Immature natural killer cell (primary cell): ENCODE data around the gene P2RY6. TPM values are rescaled to one million over a fixed set of nuclear protein-coding genes. Genes with fewer than 3 reads are reported as not detected.

Source experiments
- DNase-seq, 3 donors: peaks; one replicate each; pipeline ENCODE4 v3.0.0; 2022; ENCODE audit warnings: mixed read lengths in 1 of 3
- H3K27ac Mint-ChIP-seq, 6 donors: one replicate each; pipeline ENCODE4 v1.8.0; 2020; ENCODE audit warnings: mixed read lengths in 6 of 6, mild to moderate bottlenecking in 5 of 6, inconsistent platforms in 4 of 6, moderate library complexity in 3 of 6
- H3K27me3 Mint-ChIP-seq, 3 donors: one replicate each; pipeline ENCODE4 v1.8.0; 2020 to 2021; ENCODE audit warnings: low read depth in 3 of 3, mild to moderate bottlenecking in 3 of 3, mixed read lengths in 3 of 3, moderate library complexity in 3 of 3, inconsistent platforms in 1 of 3
- H3K36me3 Mint-ChIP-seq, 3 donors: one replicate each; pipeline ENCODE4 v1.8.0; 2020; ENCODE audit warnings: mixed read lengths in 3 of 3, inconsistent platforms in 2 of 3, mild to moderate bottlenecking in 2 of 3
- H3K4me1 Mint-ChIP-seq, 2 donors: one replicate each; pipeline ENCODE4 v1.8.0; 2020; ENCODE audit warnings: inconsistent platforms in 2 of 2, mild to moderate bottlenecking in 2 of 2, mixed read lengths in 2 of 2, moderate library complexity in 1 of 2
- H3K4me3 Mint-ChIP-seq, 5 donors: one replicate each; pipeline ENCODE4 v1.8.0; 2020; ENCODE audit warnings: mild to moderate bottlenecking in 5 of 5, mixed read lengths in 5 of 5, inconsistent platforms in 3 of 5, moderate library complexity in 3 of 5
- H3K9me3 Mint-ChIP-seq, 6 donors: one replicate each; pipeline ENCODE4 v1.8.0; 2020; ENCODE audit warnings: mild to moderate bottlenecking in 6 of 6, mixed read lengths in 6 of 6, inconsistent platforms in 4 of 6, moderate library complexity in 3 of 6
- polyA plus RNA-seq, 3 donors: library from polyadenylated mRNA; unstranded; fragments of 300-500 nt; fragmentation: Illumina TruSeq; gene quantifications; one replicate each; pipeline ENCODE4 v1.2.3, GENCODE V29; 2021

The P2RY6 gene
- polyA plus RNA-seq, 3 donors from 2014 or later, result 3.0 TPM; not detected in 2

- DNase-seq, result no peak
- no peaks in the 10 kb centered on the region for H3K36me3 Mint-ChIP-seq
- H3K27ac Mint-ChIP-seq, result no peak overlapping the region
- no peak overlapping the region for H3K4me3 Mint-ChIP-seq
- H3K9me3 Mint-ChIP-seq, result no peaks in the 10 kb centered on the region
- H3K27me3 Mint-ChIP-seq, result peaks cover 4 to 13% (median 4%) of the 10 kb centered on the region in 3 donors
- H3K4me1 Mint-ChIP-seq, result peaks cover 18 to 20% of the 10 kb centered on the region in 2 donors
These were observed 39.9 kb downstream of the P2RY6 start for GRCh38 chr11:73312036-73312435.

- Mint-ChIP-seq H3K27me3 (peaks cover 0 to 9% (median 2%) of the 10 kb centered on the region in 3 donors), H3K27ac (no peak overlapping the region), H3K4me3 (no peak overlapping the region)
These were observed 40.8 kb downstream of the P2RY6 start for GRCh38 chr11:73312851-73313327.

GRCh38 chr11:73313652-73314051, 41.5 kb downstream of the P2RY6 start:
- DNase-seq, result no peak
- Mint-ChIP-seq H3K4me1 (peaks cover 15% of the 10 kb centered on the region in 2 donors), H3K9me3 (no peaks in the 10 kb centered on the region), H3K36me3 (no peaks in the 10 kb centered on the region), H3K27ac (peak overlapping the region in 2 of 6 donors; percentile 5 to 92), H3K4me3 (no peak overlapping the region), H3K27me3 (peaks cover 0 to 9% (median 2%) of the 10 kb centered on the region in 3 donors)

More at GRCh38 chr11:73312851-73313327, 40.8 kb downstream of the P2RY6 start:
- no peak for DNase-seq
- Mint-ChIP-seq H3K9me3 (no peaks in the 10 kb centered on the region), H3K36me3 (no peaks in the 10 kb centered on the region), H3K4me1 (peaks cover 15% of the 10 kb centered on the region in 2 donors)

GRCh38 chr11:73314117-73314961, 42.2 kb downstream of the P2RY6 start:
- no peaks in the 10 kb centered on the region for H3K36me3 Mint-ChIP-seq
- DNase-seq, result peak; percentile 33 to 52 (median 47)
- H3K27me3 Mint-ChIP-seq, result peaks cover 2 to 9% (median 3%) of the 10 kb centered on the region in 3 donors
- H3K4me3 Mint-ChIP-seq, result peak overlapping the region in 3 of 5 donors; percentile 7 to 44 (median 15)
- peak overlapping the region in 5 of 6 donors; percentile 40 to 92 (median 79) for H3K27ac Mint-ChIP-seq
- H3K9me3 Mint-ChIP-seq, result no peaks in the 10 kb centered on the region
- H3K4me1 Mint-ChIP-seq, result peaks cover 15% of the 10 kb centered on the region in 2 donors

- peaks cover 2 to 8% (median 3%) of the 10 kb centered on the region in 3 donors for H3K27me3 Mint-ChIP-seq
- no peak overlapping the region for H3K4me3 Mint-ChIP-seq
- H3K9me3 Mint-ChIP-seq, result no peaks in the 10 kb centered on the region
- peak overlapping the region in 5 of 6 donors; percentile 70 to 92 (median 85) for H3K27ac Mint-ChIP-seq
- peaks cover 15% of the 10 kb centered on the region in 2 donors for H3K4me1 Mint-ChIP-seq
- no peaks in the 10 kb centered on the region for H3K36me3 Mint-ChIP-seq
- DNase-seq, result no peak
These were observed 43.3 kb downstream of the P2RY6 start for GRCh38 chr11:73315293-73316020.

GRCh38 chr11:73316422-73316821, 44.3 kb downstream of the P2RY6 start:
- no peaks in the 10 kb centered on the region for H3K36me3 Mint-ChIP-seq
- H3K9me3 Mint-ChIP-seq, result no peaks in the 10 kb centered on the region
- H3K27me3 Mint-ChIP-seq, result peaks cover 2 to 9% (median 3%) of the 10 kb centered on the region in 3 donors
- no peak for DNase-seq
- H3K27ac Mint-ChIP-seq, result peak overlapping the region in 3 of 6 donors; percentile 6 to 10 (median 7)
- H3K4me3 Mint-ChIP-seq, result no peak overlapping the region
- H3K4me1 Mint-ChIP-seq, result peaks cover 15% of the 10 kb centered on the region in 2 donors

- Mint-ChIP-seq H3K4me1 (peaks cover 15% of the 10 kb centered on the region in 2 donors), H3K27me3 (peaks cover 2 to 6% (median 3%) of the 10 kb centered on the region in 3 donors), H3K4me3 (no peak overlapping the region), H3K36me3 (no peaks in the 10 kb centered on the region), H3K9me3 (no peaks in the 10 kb centered on the region), H3K27ac (peak overlapping the region in 1 of 6 donors; percentile 30)
- no peak for DNase-seq
These were observed 45.2 kb downstream of the P2RY6 start for GRCh38 chr11:73317373-73317772.

GRCh38 chr11:73317803-73318202, 45.7 kb downstream of the P2RY6 start:
- Mint-ChIP-seq H3K4me3 (no peak overlapping the region), H3K36me3 (no peaks in the 10 kb centered on the region), H3K4me1 (peaks cover 15% of the 10 kb centered on the region in 2 donors)

GRCh38 chr11:73318501-73319011, 46.4 kb downstream of the P2RY6 start:
- H3K4me3 Mint-ChIP-seq, result no peak overlapping the region
- no peaks in the 10 kb centered on the region for H3K36me3 Mint-ChIP-seq

More at GRCh38 chr11:73317803-73318202, 45.7 kb downstream of the P2RY6 start:
- DNase-seq, result no peak
- H3K9me3 Mint-ChIP-seq, result no peaks in the 10 kb centered on the region
- H3K27ac Mint-ChIP-seq, result no peak overlapping the region
- peaks cover 2 to 6% (median 3%) of the 10 kb centered on the region in 3 donors for H3K27me3 Mint-ChIP-seq

GRCh38 chr11:73320763-73321603, 48.8 kb downstream of the P2RY6 start:
- H3K27me3 Mint-ChIP-seq, result peaks cover 0 to 5% (median 3%) of the 10 kb centered on the region in 3 donors
- H3K27ac Mint-ChIP-seq, result no peak overlapping the region
- no peaks in the 10 kb centered on the region for H3K36me3 Mint-ChIP-seq
- DNase-seq, result no peak
- no peak overlapping the region for H3K4me3 Mint-ChIP-seq
- H3K4me1 Mint-ChIP-seq, result no peaks in the 10 kb centered on the region
- no peaks in the 10 kb centered on the region for H3K9me3 Mint-ChIP-seq

More at GRCh38 chr11:73318501-73319011, 46.4 kb downstream of the P2RY6 start:
- peaks cover 0 to 6% (median 3%) of the 10 kb centered on the region in 3 donors for H3K27me3 Mint-ChIP-seq
- H3K9me3 Mint-ChIP-seq, result no peaks in the 10 kb centered on the region
- no peak for DNase-seq
- H3K27ac Mint-ChIP-seq, result no peak overlapping the region
- peaks cover 14% of the 10 kb centered on the region in 2 donors for H3K4me1 Mint-ChIP-seq

GRCh38 chr11:73321604-73322381, 49.7 kb downstream of the P2RY6 start:
- Mint-ChIP-seq H3K9me3 (no peaks in the 10 kb centered on the region), H3K27me3 (peaks cover 0 to 3% (median 3%) of the 10 kb centered on the region in 3 donors), H3K4me3 (no peak overlapping the region), H3K36me3 (no peaks in the 10 kb centered on the region), H3K4me1 (no peaks in the 10 kb centered on the region), H3K27ac (no peak overlapping the region)
- DNase-seq, result no peak
